ENCODE results near the gene FCER1A.
"Not testable (repeated sequence)": the region's sequence is repeated elsewhere in the genome, so short reads cannot be mapped to it uniquely, and the experiment has no call there.

The FCER1A gene
- 0 reads per million in 4 experiments for total RNA-seq

GRCh38 chr1:159302095-159302494, at the start of gene FCER1A:
Gene FCER1A (plus strand): TSS chr1:159302336. CDS start chr1:159302365, 29 bp downstream.
- no peak for DNase-seq

DNA sequence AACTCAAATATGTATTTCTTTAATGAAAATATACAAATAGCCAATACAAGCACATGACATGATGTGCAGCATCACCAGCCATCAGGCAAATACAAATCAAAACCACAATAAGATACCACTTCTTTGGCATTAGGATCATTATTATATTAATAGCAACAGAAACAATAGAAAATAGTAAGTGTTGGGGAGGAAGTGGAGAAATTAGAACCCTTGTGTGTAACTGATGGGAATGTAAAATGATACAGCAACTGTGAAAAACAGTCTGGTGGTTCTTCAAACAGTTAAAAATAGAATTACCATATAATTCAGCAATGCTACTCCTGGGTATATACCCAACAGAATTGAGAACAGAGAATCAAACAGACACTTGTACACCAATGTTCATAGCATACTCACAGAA, 40.8 kb upstream of the FCER1A start:
- DNase-seq, result no peak

DNA sequence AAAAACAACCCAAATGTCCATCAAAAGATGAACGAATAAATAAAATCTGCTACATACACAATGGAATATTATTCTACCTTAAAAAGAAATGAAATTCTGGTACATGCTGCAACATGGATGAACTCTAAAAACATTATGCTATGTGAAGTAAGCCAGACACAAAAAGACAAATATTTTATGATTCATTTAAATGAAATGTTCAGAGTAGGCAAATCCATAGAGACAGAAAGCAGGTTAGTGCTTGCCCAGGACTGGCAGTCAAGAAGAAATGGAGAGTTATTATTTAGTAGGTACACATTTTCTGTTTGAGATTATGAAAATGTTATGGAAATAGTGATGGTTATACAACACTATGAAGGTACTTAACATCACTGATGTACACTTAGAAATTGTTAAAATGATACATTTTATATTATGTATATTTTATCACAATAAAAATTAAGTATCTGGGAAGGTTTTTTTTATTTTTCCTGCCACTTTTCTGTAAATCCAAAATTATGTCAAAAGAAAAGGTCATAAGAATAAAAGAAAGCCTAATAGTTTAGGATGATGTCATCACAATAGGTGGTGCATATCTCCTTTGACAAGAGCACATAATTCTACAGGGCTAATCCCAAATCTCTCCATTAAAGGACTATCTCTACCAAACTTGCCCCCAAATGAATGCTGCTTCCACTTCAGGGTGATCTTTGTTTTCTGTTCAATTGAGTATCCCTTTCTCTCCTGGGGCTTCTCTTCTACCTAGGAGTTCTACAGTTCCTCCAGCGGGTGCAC, 40.2 kb upstream of the FCER1A start:
- no peak for DNase-seq

- DNase-seq, result no peak
These were observed 35.3 kb upstream of the FCER1A start for GRCh38 chr1:159266832-159267231.

DNA sequence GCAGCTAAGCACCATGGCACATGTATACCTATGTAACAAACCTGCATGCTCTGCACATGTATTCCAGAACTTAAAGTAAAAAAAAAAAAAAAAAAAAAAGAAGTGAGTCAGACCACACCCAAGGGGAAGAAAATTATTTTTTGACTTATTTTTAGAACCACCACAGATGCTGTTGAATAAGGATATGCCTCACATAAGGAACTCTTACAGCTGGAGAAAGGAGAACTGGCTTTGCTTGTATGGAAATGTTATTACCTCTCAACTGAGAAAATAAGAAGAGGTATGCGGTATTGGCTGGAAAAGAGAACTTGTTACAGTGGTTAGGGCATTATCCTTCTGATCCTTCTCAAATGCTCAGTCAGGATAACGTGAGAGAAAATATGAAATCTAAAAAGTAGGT, 27.5 kb upstream of the FCER1A start:
- DNase-seq, result no peak

DNA sequence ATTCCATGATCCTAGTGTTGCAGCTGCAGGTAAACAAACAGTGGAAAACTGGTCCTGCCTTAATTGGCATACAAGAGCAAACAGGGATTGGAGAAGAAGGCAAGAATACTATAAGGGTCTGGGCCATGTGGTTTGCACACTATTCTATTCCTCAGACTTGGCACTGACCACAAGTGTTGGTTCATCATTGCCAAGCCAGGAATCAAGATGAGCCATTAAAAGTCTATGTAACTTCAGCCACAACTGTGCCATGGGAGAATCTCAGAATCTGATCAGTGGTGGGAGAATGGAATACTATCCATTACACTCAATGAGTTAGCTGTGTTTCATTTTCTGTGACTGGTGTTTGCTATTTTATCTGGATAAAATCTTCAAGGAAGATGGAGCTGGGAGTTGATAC, 26.2 kb upstream of the FCER1A start:
- no peak for DNase-seq

DNA sequence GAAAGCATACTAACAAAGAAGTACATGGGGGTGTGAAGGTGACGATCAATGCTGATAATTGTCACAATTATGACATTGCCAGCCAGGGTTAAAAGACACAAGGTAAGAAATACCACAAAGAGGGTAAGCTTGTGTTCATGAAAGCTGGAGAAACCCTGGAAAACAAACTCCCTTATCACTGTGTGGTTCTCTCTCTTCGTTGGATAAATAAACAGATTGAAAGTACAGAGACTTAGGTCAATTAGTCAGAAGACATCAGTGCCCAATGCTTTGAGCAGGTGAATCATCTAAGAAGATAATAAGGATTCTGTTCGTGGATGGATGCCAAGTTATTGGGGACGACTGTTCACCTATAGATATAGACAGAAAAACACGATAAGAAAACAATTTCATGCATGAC, 22.4 kb upstream of the FCER1A start:
- no peak for DNase-seq

DNA sequence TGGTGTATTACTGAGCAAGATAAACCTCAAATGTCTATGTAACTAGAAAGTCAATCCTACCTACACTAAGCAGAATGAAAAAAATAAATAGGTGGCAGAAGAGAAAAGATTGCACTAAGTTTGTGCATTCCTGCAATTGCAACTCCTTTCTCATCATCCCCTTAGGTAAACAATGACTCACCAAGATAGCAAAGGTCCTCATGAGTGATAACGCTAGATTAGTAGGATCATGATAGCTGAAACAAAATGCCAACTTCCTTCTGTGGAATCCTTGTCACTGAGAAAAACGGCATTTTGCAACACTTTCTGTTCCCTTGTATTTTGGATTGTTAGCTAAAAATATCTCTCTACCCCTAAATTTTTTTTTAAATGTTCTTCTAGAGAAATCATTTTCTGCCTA, 20.0 kb upstream of the FCER1A start:
- no peak for DNase-seq

DNA sequence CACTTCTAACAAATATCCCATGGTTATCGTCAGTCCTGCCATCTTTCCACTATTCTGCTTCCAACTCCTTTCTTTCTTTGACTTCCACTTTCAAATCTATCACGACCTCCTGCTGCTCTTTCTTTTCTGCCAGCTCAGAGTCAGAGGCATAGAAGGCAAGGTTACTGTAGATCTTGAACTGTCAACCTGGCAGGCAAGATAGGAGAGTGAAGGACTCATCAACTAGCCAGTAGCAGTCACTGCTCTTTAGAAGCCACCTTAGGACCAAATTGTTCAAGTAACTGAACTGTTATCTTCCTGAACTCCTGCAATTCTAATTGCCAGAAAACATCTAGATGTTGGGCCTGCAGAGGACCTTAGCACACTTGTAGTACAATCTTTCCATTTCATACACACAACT, 13.1 kb upstream of the FCER1A start:
- no peak for DNase-seq

DNA sequence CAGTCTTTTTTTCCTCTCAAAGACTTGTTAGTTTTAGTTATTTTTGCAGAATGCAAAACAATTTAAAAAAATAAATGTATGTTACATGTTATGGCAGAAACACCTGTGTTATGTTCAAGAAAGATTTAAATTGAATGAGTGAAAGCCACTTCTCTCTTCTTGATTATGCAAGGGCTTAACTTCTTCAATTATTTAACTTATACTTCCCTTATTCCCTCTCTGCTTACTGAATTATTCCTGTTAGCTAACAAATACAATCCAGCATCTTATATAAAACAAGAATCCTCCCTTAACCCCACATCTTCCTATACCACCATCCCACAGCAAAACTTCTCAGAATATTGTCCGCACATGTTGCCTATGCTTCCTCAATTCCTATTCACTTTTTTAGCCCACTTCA, 10.7 kb upstream of the FCER1A start:
- DNase-seq, result no peak

DNA sequence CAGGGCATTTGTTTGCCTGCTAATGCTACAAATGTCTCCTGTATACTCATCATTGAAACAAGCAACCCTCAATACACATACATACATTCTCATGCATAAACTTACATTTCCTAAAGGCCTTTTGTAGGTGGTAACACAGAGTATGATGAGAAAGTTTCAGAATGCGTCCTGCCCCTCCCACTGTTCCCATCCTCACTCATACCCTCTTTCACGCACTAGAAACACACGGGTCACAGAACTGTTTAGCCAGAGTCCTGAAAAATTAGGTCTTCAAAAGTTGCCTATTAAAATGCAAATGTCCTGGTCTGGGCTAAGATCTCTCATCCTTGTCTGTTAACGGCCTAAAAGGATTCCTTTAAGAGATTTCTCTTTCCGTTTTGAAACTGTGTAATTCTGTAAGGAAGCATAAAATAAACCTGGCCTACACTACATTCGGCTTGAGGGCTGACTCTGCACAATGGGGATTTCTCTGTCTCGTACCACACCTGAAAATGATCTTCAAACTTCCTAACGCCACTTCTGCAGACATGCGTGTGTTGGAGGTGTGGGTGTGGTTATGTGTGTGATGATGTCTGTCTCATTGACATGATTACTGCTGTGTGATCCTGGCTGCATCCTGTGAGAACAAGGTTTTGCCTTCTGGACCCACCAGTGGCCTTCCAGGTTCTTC, 5.3 kb upstream of the FCER1A start:
- DNase-seq, result no peak

GRCh38 chr1:159300146-159300545, 2.0 kb upstream of the FCER1A start:
- no peak for DNase-seq

GRCh38 chr1:159307346-159308020, 5.3 kb downstream of the FCER1A start:
- DNase-seq, result no peak

DNA sequence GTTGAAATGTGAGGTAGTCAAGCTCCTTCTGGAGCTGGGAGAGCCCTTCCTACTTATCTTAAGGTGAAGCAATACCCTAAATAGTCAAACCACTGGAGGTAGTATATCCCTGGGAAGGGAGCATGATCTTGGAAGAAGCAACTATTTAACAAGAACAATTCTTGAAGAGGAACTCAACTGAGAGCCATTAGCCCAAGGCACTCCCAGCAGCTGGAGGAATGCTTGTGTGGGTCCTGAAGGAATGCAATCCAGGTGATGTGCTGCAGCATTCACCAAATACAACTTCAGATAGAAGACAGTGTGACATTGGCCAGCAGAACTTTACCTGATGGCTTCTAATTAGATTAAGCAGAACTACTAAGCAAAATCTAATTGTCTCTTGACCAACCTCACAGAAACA, 9.5 kb downstream of the FCER1A start:
- DNase-seq, result no peak

GRCh38 chr1:159315381-159315780, 13.2 kb downstream of the FCER1A start:
- DNase-seq, result no peak

- DNase-seq, result no peak
These were observed 16.8 kb downstream of the FCER1A start for GRCh38 chr1:159318784-159319551.

DNA sequence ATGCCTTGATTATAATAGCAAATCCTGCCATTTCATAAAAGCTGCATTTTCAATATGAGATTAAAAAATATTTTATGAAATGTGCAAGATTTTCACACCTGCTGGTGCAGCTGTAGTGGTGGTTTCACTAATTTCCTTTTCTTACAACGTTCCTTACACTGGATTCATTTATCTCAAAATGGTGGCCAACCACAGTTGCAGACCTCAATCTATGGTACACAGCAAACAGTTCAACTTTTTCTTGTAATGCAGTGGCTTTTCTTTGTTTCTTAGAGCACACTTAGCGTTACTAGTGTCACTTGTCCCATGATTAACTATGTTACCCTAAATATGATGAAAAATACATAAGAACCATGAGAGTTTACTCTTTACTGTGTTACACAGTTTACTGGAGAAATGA, 32.7 kb downstream of the FCER1A start:
- no peak for DNase-seq

- DNase-seq, result no peak
These were observed 35.9 kb downstream of the FCER1A start for GRCh38 chr1:159338018-159338417.

GRCh38 chr1:159339536-159339935, 37.4 kb downstream of the FCER1A start:
- DNase-seq, result no peak

GRCh38 chr1:159341736-159342135, 39.6 kb downstream of the FCER1A start:
- DNase-seq, result no peak

DNA sequence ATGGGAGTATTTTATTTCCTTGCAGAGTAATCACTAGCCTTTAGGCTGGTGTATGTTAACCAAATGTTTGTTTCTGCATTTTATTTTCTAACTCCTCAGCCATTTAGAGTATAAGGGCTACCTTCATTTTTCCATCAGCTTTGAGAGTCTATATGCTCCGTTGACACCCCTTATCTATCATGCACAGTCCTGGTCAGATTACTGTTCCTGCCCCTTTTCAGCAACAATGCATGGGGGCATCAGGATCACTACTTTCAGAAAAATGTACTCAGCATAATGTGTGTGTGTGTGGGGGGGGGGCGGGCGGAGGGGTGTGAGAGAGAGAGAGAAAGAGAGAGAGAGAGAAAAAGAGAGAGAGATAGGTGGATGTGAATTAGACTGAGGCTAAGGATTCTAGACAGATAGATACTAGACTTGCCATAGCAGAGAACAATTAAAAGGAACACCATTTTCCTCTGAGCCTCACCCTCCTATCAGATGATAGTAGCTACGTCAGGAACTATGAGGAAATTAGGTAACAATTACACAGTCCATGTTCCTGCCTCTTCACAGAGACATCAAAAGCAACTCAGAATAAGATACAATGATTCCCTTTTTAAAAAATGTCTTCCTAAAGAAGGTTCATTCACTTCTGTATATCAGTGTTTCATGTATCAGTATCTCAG, 40.8 kb downstream of the FCER1A start:
- no peak for DNase-seq

DNA sequence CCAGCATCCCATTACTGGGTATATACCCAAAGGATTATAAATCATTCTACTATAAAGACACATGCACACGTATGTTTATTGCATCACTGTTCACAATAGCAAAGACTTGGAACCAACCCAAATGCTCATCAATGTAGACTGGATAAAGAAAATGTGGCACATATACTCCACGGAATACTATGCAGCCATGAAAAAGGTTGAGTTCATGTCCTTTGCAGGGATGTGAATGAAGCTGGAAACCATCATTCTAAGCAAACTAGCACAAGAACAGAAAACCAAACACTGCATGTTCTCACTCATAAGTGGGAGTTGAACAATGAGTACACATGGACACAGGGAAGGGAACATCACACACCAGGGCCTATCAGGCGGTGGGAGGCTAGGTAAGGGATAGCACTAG, 47.2 kb downstream of the FCER1A start:
- not testable (repeated sequence) for DNase-seq

- no peak for DNase-seq
These were observed 50.3 kb downstream of the FCER1A start for GRCh38 chr1:159352436-159352835.

Measured in effector CD8-positive, alpha-beta T cell (primary cell).